Activated T-cell treated with anti-CD3 and anti-CD28 coated beads, Interleukin-2, amount 50 U/mL, for 72 hours (primary cell): ENCODE data around the gene NRL. TPM values are rescaled to one million over a fixed set of nuclear protein-coding genes. Genes with fewer than 3 reads are reported as not detected.
A peak's percentile ranks its signal among the peaks of the same experiment; 100 is the strongest.

ENCODE experiments used
- ATAC-seq, 2 donors: fragments of 150-1000 bp; cut with Tn5 transposase; replicated peaks in 1 of 2; 2 replicates each; pipeline ENCODE4 v1.10.0; 2021; ENCODE audit warnings: moderate library complexity in 2 of 2, mild to moderate bottlenecking in 1 of 2
- DNase-seq, 2 donors: peaks; one replicate each; pipeline ENCODE4 v3.0.0; 2021 to 2022; ENCODE audit warnings: mixed read lengths in 1 of 2
- H3K27ac Mint-ChIP-seq: one replicate; pipeline ENCODE4 v1.8.0; 2022; ENCODE audit warnings: mild to moderate bottlenecking, moderate library complexity, mixed read lengths
- H3K27me3 Mint-ChIP-seq: one replicate; pipeline ENCODE4 v1.8.0; 2022; ENCODE audit warnings: low read depth, mixed read lengths
- H3K36me3 Mint-ChIP-seq, 2 donors: one replicate each; pipeline ENCODE4 v1.8.0; 2022; ENCODE audit warnings: mixed read lengths in 2 of 2, mild to moderate bottlenecking in 1 of 2; ENCODE audit not compliant: insufficient read depth in 2 of 2
- H3K4me1 Mint-ChIP-seq: one replicate; pipeline ENCODE4 v1.8.0; 2022; ENCODE audit warnings: low read depth, mixed read lengths
- H3K4me3 Mint-ChIP-seq, 2 donors: one replicate each; pipeline ENCODE4 v1.8.0; 2022; ENCODE audit warnings: mild to moderate bottlenecking in 2 of 2, mixed read lengths in 2 of 2, moderate library complexity in 2 of 2
- H3K9me3 Mint-ChIP-seq, 2 donors: one replicate each; pipeline ENCODE4 v1.8.0; 2022; ENCODE audit warnings: mixed read lengths in 2 of 2
- total RNA-seq, 2 donors: library from RNA; stranded (reverse); gene quantifications; one replicate each; pipeline ENCODE4 v1.2.3, GENCODE V29; 2022

The NRL gene
- total RNA-seq, 2 donors from 2014 or later, result 5.2 TPM

- H3K27ac Mint-ChIP-seq, result no peak overlapping the region
- peaks cover 21% of the 10 kb centered on the region for H3K4me1 Mint-ChIP-seq
- H3K4me3 Mint-ChIP-seq, result no peak overlapping the region
- H3K27me3 Mint-ChIP-seq, result no peaks in the 10 kb centered on the region
- H3K9me3 Mint-ChIP-seq, result no peaks in the 10 kb centered on the region
- ATAC-seq (no peak), DNase-seq (no peak)
- H3K36me3 Mint-ChIP-seq, result no peaks in the 10 kb centered on the region
These were observed 39.1 kb downstream of the NRL start for GRCh38 chr14:24075485-24076301.

- Mint-ChIP-seq H3K27me3 (no peaks in the 10 kb centered on the region), H3K4me3 (no peak overlapping the region), H3K36me3 (no peaks in the 10 kb centered on the region), H3K9me3 (no peaks in the 10 kb centered on the region), H3K27ac (no peak overlapping the region), H3K4me1 (peaks cover 19% of the 10 kb centered on the region)
- no peak for ATAC-seq
- no peak for DNase-seq
These were observed 39.9 kb downstream of the NRL start for GRCh38 chr14:24074625-24075484.

DNA sequence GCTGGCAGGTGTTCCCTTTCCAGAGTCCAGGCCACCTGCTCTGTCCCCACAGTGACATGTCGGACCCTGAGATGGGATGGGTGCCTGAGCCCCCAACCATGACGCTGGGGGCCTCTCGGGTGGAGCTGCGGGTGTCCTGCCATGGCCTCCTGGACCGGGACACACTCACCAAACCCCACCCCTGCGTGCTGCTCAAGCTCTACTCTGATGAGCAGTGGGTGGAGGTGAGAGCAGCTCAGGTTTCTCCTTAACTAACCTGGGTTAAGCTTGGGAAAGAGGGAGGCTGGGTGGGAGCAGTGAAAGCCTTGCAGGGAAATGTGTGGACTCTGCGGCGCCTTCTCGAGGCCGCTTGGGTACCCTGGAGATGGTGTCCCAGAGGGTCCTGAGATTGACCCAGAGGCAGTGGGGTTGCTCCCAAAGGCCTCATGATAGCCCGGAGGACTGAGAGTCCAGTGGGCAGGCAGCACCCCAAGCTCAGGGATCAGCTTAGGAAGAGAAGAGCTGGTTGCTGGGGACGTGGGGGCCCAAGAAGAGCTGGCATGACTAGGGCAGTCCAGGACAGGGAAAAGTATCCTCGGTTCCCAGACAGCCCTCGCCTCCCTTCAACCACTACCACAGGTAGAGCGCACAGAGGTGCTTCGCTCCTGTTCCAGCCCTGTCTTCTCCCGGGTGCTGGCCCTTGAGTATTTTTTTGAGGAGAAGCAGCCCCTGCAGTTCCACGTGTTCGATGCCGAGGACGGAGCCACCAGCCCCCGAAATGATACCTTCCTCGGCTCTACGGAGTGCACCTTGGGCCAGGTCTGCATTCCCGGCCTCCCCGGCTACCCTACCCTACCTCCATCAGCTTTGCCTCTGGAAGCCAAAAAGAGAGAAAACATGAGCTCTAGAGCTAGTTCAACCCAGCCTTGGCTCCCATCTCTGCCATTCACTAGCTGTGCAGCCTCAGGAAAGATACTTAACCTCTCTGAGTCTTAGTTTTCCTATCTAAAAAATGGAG is 41.6 kb downstream of the NRL start:
- ATAC-seq, result no peak
- Mint-ChIP-seq H3K9me3 (no peaks in the 10 kb centered on the region), H3K4me3 (no peak overlapping the region), H3K27me3 (no peaks in the 10 kb centered on the region), H3K27ac (no peak overlapping the region), H3K4me1 (peaks cover 13% of the 10 kb centered on the region), H3K36me3 (no peaks in the 10 kb centered on the region)
- DNase-seq, result no peak

- ATAC-seq (no peak), DNase-seq (no peak)
- Mint-ChIP-seq H3K4me3 (no peak overlapping the region), H3K27ac (no peak overlapping the region), H3K27me3 (no peaks in the 10 kb centered on the region), H3K9me3 (no peaks in the 10 kb centered on the region), H3K36me3 (no peaks in the 10 kb centered on the region), H3K4me1 (peaks cover 13% of the 10 kb centered on the region)
These were observed 42.3 kb downstream of the NRL start for GRCh38 chr14:24072436-24072835.

- ATAC-seq, result no peak
- H3K27ac Mint-ChIP-seq, result no peak overlapping the region
- no peaks in the 10 kb centered on the region for H3K9me3 Mint-ChIP-seq
- no peaks in the 10 kb centered on the region for H3K36me3 Mint-ChIP-seq
- DNase-seq, result no peak
- H3K4me3 Mint-ChIP-seq, result no peak overlapping the region
- no peaks in the 10 kb centered on the region for H3K27me3 Mint-ChIP-seq
- H3K4me1 Mint-ChIP-seq, result peaks cover 13% of the 10 kb centered on the region
These were observed 42.8 kb downstream of the NRL start for GRCh38 chr14:24071836-24072430.

GRCh38 chr14:24071144-24071697 is 43.5 kb downstream of the NRL start, which contains the start of gene CPNE6:
CPNE6 (plus strand) TSS chr14:24071562; CDS start chr14:24072937, 1,375 bp downstream.
- Mint-ChIP-seq H3K27me3 (no peaks in the 10 kb centered on the region), H3K9me3 (no peaks in the 10 kb centered on the region), H3K4me1 (peaks cover 13% of the 10 kb centered on the region), H3K4me3 (peak within 1 kb of the TSS in 1 of 2 donors; percentile 1), H3K27ac (no peak within 1 kb of the TSS), H3K36me3 (no peaks in the 10 kb centered on the region)
- ATAC-seq (peak; percentile 95 to 96), DNase-seq (peak; percentile 56 to 74)

GRCh38 chr14:24070285-24071143 is 44.2 kb downstream of the NRL start:
- Mint-ChIP-seq H3K27me3 (no peaks in the 10 kb centered on the region), H3K27ac (no peak overlapping the region), H3K4me3 (peak overlapping the region in 1 of 2 donors; percentile 1), H3K9me3 (no peaks in the 10 kb centered on the region), H3K4me1 (peaks cover 13% of the 10 kb centered on the region), H3K36me3 (no peaks in the 10 kb centered on the region)
- ATAC-seq, result no peak
- DNase-seq, result no peak

DNA sequence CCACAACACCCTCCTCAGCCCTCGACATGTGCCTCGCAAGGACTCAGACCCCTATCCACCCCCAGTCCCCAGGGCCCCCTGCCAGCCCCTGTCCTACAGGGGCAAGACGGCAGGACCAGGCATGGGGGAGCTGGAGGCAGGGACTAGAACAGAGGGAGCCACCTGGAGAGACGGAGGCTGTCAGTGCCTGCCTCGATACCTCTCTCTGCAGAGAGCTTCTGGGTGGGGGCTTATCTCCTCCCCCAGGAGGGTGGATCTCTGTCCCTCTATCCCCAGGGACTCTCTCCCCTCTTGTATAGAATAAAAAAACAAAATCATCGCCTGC is 45.4 kb downstream of the NRL start:
- H3K4me1 Mint-ChIP-seq, result peaks cover 13% of the 10 kb centered on the region
- no peak overlapping the region for H3K27ac Mint-ChIP-seq
- H3K9me3 Mint-ChIP-seq, result no peaks in the 10 kb centered on the region
- ATAC-seq (no peak), DNase-seq (no peak)
- H3K36me3 Mint-ChIP-seq, result no peaks in the 10 kb centered on the region
- H3K4me3 Mint-ChIP-seq, result no peak overlapping the region
- no peaks in the 10 kb centered on the region for H3K27me3 Mint-ChIP-seq

GRCh38 chr14:24068711-24069410 is 45.9 kb downstream of the NRL start:
- no peak for DNase-seq
- ATAC-seq, result no peak
- Mint-ChIP-seq H3K4me3 (no peak overlapping the region), H3K36me3 (no peaks in the 10 kb centered on the region), H3K9me3 (no peaks in the 10 kb centered on the region), H3K27me3 (no peaks in the 10 kb centered on the region), H3K4me1 (peaks cover 13% of the 10 kb centered on the region), H3K27ac (no peak overlapping the region)

DNA sequence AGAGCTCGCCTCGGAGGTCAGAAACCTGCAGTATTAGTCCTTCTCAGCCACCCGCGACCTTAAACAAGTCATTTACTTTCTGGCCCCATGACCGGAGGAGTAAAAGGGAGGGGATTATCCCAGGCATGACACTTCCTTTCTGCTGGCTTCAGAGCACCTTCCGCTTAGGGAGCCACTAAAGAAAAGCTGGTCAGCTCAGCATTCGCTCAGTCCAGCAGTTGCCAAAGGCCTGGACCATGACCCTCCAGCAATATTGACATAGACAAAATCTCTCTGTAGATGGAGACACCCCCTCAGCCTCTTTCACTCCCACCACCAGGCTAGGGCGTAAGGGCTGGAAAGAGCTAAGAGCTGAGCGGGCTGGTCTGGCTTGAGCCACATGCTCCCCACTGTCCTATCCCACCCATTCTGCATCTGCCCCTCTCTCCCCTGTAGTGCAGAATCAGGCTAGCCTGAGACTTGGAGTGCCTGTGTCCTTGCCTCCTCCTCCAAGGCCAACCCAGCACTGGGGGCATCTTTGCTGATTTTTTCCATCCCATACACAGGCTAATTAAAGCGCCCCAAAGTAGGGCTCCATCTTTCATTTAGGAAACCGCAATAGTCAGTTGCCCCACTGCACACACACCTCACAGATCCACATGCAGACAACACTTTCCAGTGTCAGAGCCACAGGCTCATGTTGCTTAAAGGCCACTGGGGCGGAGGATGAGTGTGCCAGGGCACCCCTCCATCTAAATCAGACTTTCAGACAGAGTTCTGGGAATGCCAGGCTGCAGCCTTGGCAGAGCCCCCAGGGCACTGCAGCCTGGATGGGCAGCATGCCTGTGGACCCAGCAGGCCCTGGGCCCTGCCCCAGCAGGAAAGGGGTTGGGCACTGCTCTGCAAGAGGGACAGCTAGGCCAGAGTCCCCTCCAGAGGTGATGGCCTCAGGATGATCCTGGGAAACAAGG is 47.3 kb downstream of the NRL start:
- peaks cover 13% of the 10 kb centered on the region for H3K4me1 Mint-ChIP-seq
- H3K9me3 Mint-ChIP-seq, result no peaks in the 10 kb centered on the region
- no peaks in the 10 kb centered on the region for H3K27me3 Mint-ChIP-seq
- no peak overlapping the region for H3K4me3 Mint-ChIP-seq
- ATAC-seq (no peak), DNase-seq (no peak)
- no peak overlapping the region for H3K27ac Mint-ChIP-seq
- no peaks in the 10 kb centered on the region for H3K36me3 Mint-ChIP-seq
